OCI-LY7 (cell line): ENCODE results near the gene GK2. TPM values are rescaled to one million over a fixed set of nuclear protein-coding genes. Genes with fewer than 3 reads are reported as not detected.

Experiments
- BruUV-seq: library from RNA; stranded (reverse); fragments of 400-500 nt; replicated peaks from 2 replicates; lab custom pipeline; 2021; lab: Mats Ljungman, UMichigan
- CTCF ChIA-PET: fragments of 300-600 bp; sonication (Branson Sonifier 250); formaldehyde crosslinking; loops from one replicate; lab custom pipeline; 2022; ENCODE audit warnings: antibody characterized with exemption; ENCODE audit not compliant: unreplicated experiment; lab: Charles Lee
- POLR2A ChIA-PET: fragments of 300-600 bp; sonication (Branson Sonifier 250); formaldehyde crosslinking; loops from one replicate; lab custom pipeline; 2022; ENCODE audit warnings: antibody characterized with exemption; lab: Charles Lee
- DNase-seq: peaks from one replicate; pipeline ENCODE4 v3.0.0-alpha.2; 2015; ENCODE audit warnings: low spot score
- H2AFZ ChIP-seq: fragments of 200-600 bp; sonication (generic), shearing (Covaris generic); 2 replicates; pipeline ENCODE4 v1.6.1; 2014; ENCODE audit warnings: mild to moderate bottlenecking, antibody characterized with exemption, low read length, moderate library complexity
- H3K27ac ChIP-seq: fragments of 200-600 bp; sonication (generic); 2 replicates; pipeline ENCODE4 v1.5.1; 2014; ENCODE audit warnings: mixed run types, low read depth, mild to moderate bottlenecking, moderate library complexity, low read length, inconsistent platforms; ENCODE audit not compliant: poor library complexity, severe bottlenecking
- H3K36me3 ChIP-seq: fragments of 200-600 bp; sonication (generic); 2 replicates; pipeline ENCODE4 v1.6.1; 2014; ENCODE audit warnings: mild to moderate bottlenecking, antibody characterized with exemption, low read length, moderate library complexity, mixed read lengths; ENCODE audit not compliant: insufficient read depth
- H3K4me1 ChIP-seq: fragments of 200-600 bp; sonication (generic); 2 replicates; pipeline ENCODE4 v1.5.1; 2014; ENCODE audit warnings: mild to moderate bottlenecking, low read length; ENCODE audit not compliant: insufficient read depth, poor library complexity, severe bottlenecking
- H3K4me2 ChIP-seq: fragments of 200-600 bp; sonication (generic); 2 replicates; pipeline ENCODE4 v1.6.1; 2014; ENCODE audit warnings: mild to moderate bottlenecking, low read length
- H3K4me3 ChIP-seq: fragments of 200-600 bp; sonication (generic); 2 replicates; pipeline ENCODE4 v1.5.1; 2014; ENCODE audit warnings: mild to moderate bottlenecking, low read depth, low read length; ENCODE audit not compliant: poor library complexity, severe bottlenecking
- H3K79me2 ChIP-seq: fragments of 200-600 bp; sonication (generic); 2 replicates; pipeline ENCODE4 v1.6.1; 2016; ENCODE audit warnings: low read depth, mild to moderate bottlenecking, low read length, moderate library complexity, mixed read lengths; ENCODE audit not compliant: insufficient read depth
- H3K9me2 ChIP-seq: fragments of 200-600 bp; sonication (generic); 2 replicates; pipeline ENCODE4 v1.6.1; 2016; ENCODE audit warnings: mild to moderate bottlenecking, low read length, mixed read lengths; ENCODE audit not compliant: insufficient read depth
- H3K9me3 ChIP-seq: fragments of 200-600 bp; sonication (generic); 2 replicates; pipeline ENCODE4 v1.6.1; 2014; ENCODE audit warnings: mild to moderate bottlenecking, mixed run types, low read length, mixed read lengths
- H4K20me1 ChIP-seq: fragments of 200-600 bp; sonication (generic); 2 replicates; pipeline ENCODE4 v1.6.1; 2014; ENCODE audit warnings: mild to moderate bottlenecking, antibody characterized with exemption, low read length, moderate library complexity, mixed read lengths; ENCODE audit not compliant: insufficient read depth
- EZH2phosphoT487 ChIP-seq: fragments of 200-600 bp; sonication (generic); IDR thresholded peaks from 2 replicates; pipeline ENCODE4 v1.6.1; 2018; ENCODE audit warnings: low read depth, borderline replicate concordance, mild to moderate bottlenecking, mixed run types, antibody characterized with exemption, low read length, moderate library complexity, mixed read lengths
- intact Hi-C: fragments of 100-400 bp; cut with micrococcal nuclease; formaldehyde crosslinking; loops from one replicate; pipeline ENCODE4 v1.10.0; 2022; ENCODE audit not compliant: unreplicated experiment
- total RNA-seq, 2 experiments: library from RNA; depleted of rRNA in 1 of 2; stranded (reverse); fragments of >200 nt in 1 of 2; shearing (Covaris generic) in 1 of 2; gene quantifications; 2 replicates each; pipeline ENCODE4 v1.2.3, GENCODE V29; 2014 to 2022
- TF ChIP-seq, protein P1 (sequence below): fragments of 200-600 bp; sonication (generic); conservative IDR thresholded peaks from 2 replicates; pipeline ENCODE4 v1.5.1; 2014; ENCODE audit warnings: mild to moderate bottlenecking, antibody characterized with exemption, low read length, moderate library complexity, mixed read lengths

The GK2 gene
- total RNA-seq, 2 experiments from 2014 or later = not detected

DNA sequence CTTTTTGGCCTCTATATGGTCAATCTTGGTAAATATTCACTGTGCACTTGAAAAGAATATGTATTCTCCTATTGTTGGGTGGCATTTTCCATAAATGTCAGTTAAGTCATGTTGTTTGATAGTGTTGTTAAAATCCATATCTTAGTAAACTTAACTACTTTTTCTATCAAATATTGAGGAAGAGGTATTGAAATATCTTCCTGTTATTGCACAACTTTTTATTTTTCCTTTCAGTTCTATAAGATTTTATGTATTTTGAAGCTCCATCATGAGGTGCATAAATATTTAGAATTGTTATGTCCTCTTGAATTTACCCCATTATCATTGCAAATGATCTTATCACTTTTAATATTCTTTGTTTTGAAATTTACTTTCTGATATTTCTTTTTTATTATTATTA lies 3.4 kb downstream of the GK2 start:
- H3K9me2 ChIP-seq = no peaks in the 10 kb centered on the region
- intact Hi-C loops = no loop called here
- no peak overlapping the region for H3K4me2 ChIP-seq
- TF ChIP-seq, protein P1, sequence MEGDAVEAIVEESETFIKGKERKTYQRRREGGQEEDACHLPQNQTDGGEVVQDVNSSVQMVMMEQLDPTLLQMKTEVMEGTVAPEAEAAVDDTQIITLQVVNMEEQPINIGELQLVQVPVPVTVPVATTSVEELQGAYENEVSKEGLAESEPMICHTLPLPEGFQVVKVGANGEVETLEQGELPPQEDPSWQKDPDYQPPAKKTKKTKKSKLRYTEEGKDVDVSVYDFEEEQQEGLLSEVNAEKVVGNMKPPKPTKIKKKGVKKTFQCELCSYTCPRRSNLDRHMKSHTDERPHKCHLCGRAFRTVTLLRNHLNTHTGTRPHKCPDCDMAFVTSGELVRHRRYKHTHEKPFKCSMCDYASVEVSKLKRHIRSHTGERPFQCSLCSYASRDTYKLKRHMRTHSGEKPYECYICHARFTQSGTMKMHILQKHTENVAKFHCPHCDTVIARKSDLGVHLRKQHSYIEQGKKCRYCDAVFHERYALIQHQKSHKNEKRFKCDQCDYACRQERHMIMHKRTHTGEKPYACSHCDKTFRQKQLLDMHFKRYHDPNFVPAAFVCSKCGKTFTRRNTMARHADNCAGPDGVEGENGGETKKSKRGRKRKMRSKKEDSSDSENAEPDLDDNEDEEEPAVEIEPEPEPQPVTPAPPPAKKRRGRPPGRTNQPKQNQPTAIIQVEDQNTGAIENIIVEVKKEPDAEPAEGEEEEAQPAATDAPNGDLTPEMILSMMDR = no peak
- TF ChIP-seq EZH2phosphoT487 = no peak
- no peak overlapping the region for H3K27ac ChIP-seq
- H3K36me3 ChIP-seq = no peaks in the 10 kb centered on the region
- DNase-seq = no peak
- no peak overlapping the region for H3K4me3 ChIP-seq
- no peaks in the 10 kb centered on the region for H4K20me1 ChIP-seq
- no peak overlapping the region for H2AFZ ChIP-seq
- CTCF ChIA-PET = no interaction called here
- no peaks in the 10 kb centered on the region for H3K4me1 ChIP-seq
- no peaks in the 10 kb centered on the region for H3K79me2 ChIP-seq
- no peaks in the 10 kb centered on the region for H3K9me3 ChIP-seq
- no TSS peak for BruUV-seq
- POLR2A ChIA-PET = no interaction called here

DNA sequence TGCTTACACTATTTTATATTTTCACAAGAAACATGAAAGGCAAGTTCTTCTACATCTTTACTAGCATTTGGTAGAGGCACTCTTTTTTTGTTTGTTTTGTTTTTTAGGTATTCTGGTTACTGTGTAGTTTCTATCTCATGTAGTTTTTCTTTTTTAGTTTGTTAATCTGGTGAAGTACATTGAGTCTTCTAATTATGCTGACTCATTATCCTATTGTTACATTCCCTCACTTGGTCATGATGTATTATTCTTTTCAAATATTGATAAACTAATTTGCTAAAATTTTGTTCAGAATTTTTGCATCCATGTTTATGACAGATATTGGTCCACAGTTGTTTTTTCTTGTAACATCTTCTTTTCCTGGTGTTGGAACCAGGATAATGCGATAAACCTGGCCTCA lies 4.7 kb downstream of the GK2 start:
- Histone ChIP-seq H3K27ac (no peak overlapping the region), H3K9me2 (no peaks in the 10 kb centered on the region)
- intact Hi-C loops = no loop called here

DNA sequence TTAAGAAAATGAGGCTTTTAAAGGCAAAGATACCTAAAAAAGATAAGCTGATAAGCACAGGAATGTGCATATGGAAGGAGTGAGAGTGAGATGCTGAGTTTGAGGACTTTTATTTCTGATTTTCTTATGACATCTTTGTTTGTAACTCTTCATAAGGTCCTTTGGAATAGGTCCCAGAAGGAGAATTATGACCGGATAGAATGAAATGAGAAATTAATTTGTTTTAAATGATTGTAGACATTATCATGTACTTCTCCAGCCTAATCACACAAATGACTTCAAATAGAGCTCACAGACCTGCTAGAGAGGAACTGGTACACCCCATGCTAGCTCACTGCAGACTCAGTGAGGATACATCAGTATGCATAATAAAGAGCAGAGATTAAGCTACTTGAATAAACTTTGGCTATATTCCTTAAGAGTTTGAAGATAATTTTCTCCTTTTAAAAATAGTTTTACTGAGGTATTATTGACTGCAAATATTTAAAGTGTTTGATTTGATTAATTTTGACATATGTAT lies 5.6 kb downstream of the GK2 start:
- no peak overlapping the region for H3K4me2 ChIP-seq
- BruUV-seq = no TSS peak
- H3K9me3 ChIP-seq = no peaks in the 10 kb centered on the region
- ChIA-PET CTCF (no interaction called here), POLR2A (interaction anchor here (1.0 to 1.1 kb wide), 3 partner anchors 12 to 20 kb away, joined by 3 to 4 read pairs (median 3); no protein-coding TSS in a partner anchor)
- intact Hi-C loops = no loop called here
- H3K4me3 ChIP-seq = no peak overlapping the region
- H3K9me2 ChIP-seq = no peaks in the 10 kb centered on the region
- no peaks in the 10 kb centered on the region for H4K20me1 ChIP-seq
- H3K79me2 ChIP-seq = no peaks in the 10 kb centered on the region
- TF ChIP-seq, protein P1 = no peak
- TF ChIP-seq EZH2phosphoT487 = no peak
- DNase-seq = no peak
- H3K36me3 ChIP-seq = no peaks in the 10 kb centered on the region
- H3K4me1 ChIP-seq = no peaks in the 10 kb centered on the region
- no peak overlapping the region for H2AFZ ChIP-seq
- H3K27ac ChIP-seq = no peak overlapping the region

More for the DNA sequence above, 4.7 kb downstream of the GK2 start:
- no TSS peak for BruUV-seq
- DNase-seq = no peak
- no peak overlapping the region for H2AFZ ChIP-seq
- no peaks in the 10 kb centered on the region for H3K36me3 ChIP-seq
- TF ChIP-seq, protein P1 = no peak
- no peak for TF ChIP-seq EZH2phosphoT487
- no peaks in the 10 kb centered on the region for H3K9me3 ChIP-seq
- H4K20me1 ChIP-seq = no peaks in the 10 kb centered on the region
- H3K4me2 ChIP-seq = no peak overlapping the region
- H3K4me1 ChIP-seq = no peaks in the 10 kb centered on the region
- no peaks in the 10 kb centered on the region for H3K79me2 ChIP-seq
- POLR2A ChIA-PET = interaction anchor here (1.0 kb wide), 1 partner anchor 10 kb away, joined by 3 read pairs; no protein-coding TSS in a partner anchor
- CTCF ChIA-PET = no interaction called here
- H3K4me3 ChIP-seq = no peak overlapping the region
